Endometrium (tissue), 2 donors: ENCODE results near the gene GLYR1.
"Not testable (repeated sequence)": the region's sequence is repeated elsewhere in the genome, so short reads cannot be mapped to it uniquely, and the experiment has no call there.

Experiments used
- FAIRE-seq: peaks from 2 replicates; lab custom pipeline; 2012; peaks lifted over from hg19 to GRCh38; lab: Jason Lieb, UNC
- donor health status: control.
- donor health status: control.

Gene GLYR1

DNA sequence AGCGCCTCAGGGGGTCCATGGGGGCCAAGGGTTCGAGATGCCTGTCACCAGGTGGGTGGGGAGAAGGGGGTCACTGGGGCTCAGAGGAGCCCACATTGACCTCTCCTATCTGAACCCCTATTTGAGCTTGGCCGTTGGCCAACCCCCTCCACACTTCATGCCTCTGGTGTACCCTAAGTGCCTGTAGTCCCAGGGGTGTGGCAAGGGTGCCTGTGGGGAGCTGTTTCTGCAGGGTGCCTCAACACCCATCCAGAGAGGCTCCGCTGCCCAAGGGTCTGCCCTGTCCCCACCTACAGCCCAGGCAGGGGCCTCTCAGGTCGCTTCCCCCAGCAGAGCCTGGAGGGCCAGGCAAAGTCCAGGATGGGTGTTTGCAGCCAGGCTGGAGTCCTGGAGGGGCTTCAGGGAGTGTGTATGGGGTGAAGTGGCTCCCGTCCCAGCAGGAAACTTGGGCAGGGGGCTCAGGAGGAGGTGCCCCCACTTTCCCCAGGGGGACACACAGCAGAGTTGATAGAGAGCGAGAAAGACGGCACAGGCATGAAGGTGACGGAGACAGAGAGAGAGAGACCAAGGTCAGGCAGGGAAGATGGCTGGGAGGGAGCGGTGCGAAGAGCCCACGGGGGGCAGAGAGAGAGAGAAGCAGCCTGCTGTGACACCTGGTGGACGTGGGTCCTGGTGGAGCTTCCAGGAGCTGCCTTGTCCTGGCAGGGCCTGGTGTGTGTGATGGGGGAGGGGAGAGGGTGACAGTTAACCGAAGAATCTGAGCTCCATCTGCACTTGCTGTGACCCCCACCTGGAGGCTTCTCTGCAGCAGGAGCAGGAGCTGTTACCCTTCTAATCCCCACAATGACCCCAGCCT lies 59.2 kb downstream of the GLYR1 start, which contains the start of gene SEPTIN12:
TSS of gene SEPTIN12 (minus strand) at position 719 of the 856 bp plus-strand sequence. CDS start at position 19, 700 bp downstream.
- FAIRE-seq: no peak

DNA sequence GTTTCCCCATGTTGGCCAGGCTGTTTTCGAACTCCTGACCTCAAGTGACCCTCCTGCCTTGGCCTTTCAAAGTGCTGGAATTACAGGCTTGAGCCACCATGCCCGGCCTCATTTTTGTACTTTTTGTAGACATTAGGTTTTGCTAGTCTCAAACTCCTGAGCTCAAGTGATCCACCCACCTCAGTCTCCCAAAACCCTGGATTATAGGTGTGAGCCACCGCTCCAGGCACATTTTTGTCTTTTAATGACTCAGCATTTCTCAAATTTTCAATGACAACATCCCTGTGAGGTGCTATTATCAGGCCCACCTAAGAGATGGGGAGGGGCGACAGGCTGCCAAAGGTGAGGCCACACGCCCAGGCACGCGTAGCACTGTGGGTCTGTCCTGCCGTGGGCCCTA lies 60.0 kb downstream of the GLYR1 start:
- no peak for FAIRE-seq

DNA sequence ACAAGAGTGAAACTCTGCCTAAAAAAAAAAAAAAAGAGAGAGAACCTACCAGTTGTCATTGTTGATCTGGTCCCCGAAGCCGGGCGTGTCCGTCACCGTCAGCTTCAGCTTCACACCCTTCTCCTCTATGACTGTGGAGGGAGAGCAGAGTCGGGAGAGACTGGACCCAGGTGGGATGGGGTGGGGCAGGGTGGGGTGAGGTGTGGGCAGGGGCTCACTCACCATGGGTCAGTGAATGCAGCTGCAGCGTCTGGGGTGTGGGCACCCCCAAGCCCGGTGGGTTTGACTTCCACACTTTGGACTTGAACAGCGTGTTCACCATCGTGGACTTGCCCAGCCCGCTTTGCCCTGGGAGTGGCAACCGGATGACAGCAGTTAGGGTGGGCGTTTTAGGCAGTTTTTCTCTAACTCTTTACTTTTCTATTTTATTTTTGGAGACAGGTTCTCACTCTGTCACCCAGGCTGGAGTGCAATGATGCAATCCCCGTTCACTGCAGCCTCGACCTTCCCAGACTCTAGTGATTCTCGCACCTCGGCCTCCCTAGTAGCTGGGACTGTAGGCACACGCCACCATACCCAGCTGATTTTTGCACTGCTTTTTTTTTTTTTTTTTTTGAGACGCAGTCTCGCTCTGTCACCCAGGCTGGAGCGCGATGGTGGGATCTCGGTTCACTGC lies 61.2 kb downstream of the GLYR1 start:
- no peak for FAIRE-seq

DNA sequence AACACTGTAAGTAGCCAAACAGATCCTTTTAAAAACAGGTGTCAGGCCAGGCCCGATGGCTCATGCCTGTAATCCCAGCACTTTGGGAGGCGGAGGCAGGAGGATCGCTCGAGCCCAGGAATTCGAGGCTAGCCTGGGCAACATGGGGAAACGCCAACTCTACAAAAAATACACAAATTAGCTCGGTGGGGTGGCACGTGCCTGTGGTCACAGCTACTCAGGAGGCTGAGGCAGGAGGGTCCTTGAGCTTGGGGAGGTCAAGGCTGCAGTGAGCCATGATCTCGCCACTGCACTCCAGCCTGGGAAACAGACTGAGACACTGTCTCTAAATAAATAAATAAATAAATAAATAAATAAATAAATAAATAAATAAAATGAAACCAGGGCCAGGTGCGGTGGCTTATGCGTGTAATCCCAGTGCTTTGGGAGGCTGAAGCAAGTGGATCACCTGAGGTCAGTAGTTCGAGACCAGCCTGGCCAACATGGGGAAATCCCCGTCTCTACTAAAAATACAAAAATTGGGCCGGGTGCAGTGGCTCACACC lies 62.6 kb downstream of the GLYR1 start:
- FAIRE-seq: not testable (repeated sequence)

DNA sequence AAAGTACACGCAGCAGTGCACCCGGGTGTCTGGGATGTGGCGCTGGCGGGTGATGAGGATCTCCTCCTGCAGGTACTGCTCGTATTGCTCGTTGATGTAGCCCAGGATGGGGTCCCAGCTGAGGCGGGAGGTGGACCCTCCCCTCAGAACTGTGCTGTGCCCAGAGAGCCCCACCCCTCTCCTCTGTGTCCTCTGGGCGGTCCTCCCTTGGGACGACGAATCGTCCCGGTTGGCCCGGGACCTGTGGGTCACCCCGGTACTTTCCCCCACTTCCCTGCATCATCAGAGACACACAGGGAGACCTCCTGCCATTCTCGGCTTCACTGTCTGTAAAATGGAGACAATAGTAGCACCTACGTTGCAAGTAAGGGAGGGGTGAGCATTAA lies 63.1 kb downstream of the GLYR1 start:
- FAIRE-seq: no peak

DNA sequence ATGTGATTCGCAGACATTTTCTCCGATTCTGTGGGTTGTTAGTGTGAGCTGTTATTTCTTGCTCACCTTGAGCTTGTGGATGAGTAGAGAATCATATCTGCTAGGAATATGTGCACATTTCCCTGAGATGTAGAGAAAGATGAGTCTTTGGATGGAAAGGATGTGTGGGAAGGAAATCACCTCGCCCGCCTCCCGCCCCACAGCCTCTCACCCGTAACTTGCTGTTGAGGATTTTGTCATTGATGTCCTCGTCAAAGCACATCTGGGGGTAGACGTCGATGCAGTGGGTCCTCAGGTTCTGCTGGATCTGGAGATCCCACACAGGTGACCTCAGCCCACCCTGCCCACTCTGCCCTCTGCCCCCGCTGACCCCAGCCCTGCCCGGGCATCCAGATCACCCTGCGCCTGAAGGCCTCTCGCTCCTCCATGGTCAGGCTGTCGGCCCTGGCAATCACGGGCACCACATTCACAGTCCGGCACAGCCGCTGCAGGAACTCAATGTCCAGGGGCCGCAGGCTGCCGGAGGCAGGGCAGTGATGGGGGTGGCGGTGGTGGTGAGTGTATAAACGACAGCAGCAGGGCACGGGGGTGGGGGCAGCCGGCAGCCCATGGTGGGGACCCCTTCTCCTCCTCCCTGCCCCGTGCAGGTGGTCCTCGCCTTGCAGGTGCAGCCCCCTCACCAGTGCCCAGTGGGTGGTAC lies 63.7 kb downstream of the GLYR1 start:
- FAIRE-seq: no peak

DNA sequence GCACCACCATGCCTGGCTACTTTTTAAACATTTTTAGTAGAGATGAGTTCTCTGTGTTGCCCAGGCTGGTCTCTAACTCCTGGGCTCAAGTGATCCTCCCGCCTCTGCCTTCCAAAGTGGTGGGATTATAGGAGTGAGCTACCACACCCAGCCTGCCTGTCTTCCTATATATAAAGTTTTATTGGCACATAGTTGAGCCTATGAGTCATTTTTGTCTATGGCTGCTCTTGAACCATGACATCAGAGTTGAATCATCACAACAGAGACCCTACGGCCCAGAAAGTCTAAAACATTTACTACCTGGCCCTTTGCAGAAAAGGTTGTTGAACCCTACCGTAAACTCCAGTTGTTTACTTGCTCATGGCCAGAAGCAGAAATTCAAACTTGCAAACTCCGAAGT lies 66.9 kb downstream of the GLYR1 start:
- no peak for FAIRE-seq

DNA sequence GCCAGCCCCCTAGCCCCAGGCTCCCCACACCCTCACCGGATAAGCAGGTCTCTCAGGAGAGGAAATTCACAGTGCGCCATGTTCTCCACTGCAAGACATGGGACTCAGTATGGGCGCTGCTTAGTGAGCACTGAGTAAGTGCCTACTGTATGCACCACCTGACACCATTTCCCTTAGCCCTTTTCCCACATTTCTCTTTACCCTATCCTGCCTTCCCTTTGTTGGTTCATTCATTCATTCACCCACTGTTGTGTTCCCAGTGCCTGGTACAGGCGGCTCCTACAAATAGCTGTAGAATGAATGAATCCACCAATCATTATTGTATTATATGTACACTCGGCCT lies 69.1 kb downstream of the GLYR1 start:
- no peak for FAIRE-seq

DNA sequence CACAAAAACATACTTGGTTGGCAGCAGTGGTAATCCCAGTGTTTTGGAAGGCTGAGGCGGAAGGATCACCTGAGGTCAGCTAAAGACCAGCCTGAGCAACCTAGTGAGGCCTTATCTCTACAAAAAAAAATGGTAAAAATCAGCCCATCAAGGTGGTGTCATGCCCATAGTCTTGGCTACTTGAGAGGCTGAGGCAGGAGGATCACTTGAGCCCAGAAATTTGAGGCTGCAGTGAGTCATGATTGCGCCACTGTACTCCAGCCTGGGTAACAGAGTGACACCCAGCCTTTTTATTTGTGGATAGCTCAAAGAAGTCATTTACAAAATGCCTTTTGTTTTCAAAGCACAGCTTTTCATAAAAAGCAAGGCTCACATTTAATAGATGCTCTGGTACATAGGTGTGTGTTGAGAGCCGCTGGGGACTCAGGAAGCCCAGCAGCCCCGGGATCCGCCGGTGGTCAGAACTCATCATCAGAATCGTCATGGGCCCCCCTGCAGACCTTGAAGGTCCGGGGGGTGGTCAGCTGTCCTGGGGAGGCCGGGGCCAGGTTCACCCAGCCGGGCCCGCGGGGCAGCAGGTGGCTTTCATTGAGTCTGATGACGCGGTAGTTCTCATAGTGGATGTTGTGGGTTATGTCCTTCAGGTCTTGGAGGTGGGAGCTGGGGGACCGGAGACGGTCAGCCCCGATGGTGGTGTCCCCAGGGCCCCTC lies 69.6 kb downstream of the GLYR1 start:
- FAIRE-seq: no peak

DNA sequence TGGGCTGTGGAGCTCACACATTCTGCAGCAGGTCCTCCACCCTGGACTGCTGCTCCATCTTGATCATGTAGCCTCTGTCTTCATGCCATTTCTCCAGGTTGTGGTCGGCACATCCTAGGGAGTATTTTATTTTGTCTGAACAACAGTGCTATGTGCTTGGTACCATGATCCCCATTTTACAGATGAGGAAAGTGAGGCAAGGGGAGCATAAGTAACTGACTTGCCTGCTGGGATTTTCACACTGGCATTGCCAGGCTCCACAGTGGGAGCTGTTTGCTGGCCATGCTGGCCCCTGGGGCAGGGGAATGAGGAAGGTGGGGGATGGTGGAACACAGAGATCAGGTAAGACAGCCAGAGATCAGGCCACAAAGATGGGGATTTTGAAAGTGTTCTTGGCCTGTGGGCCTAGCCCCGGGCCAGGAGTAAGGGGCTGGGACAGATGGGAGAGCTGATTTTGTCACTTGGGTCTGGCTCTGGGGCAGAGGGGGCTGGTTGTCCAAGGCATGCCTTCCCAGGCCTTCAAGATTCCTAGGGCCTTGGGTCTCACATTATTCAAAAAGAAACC lies 70.9 kb downstream of the GLYR1 start:
- FAIRE-seq: no peak

DNA sequence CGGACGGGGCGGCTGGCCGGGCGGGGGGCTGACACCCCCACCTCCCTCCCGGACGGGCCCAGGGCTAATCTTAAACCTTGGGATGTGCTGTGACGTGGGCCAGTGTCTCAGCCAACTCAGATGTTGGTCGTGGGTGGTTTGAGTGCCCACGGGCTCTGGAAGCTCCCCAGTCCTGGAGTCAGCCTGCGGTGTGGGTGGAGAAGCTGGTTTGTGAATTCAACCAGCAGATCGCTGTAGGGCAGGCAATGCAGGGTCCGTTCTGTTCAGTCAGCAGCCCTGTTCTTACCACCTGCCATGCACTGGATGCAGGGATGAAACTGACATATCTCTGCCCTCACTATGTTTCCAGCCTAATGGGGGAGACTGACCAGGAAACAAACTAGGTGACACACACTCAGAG lies 72.1 kb downstream of the GLYR1 start:
- no peak for FAIRE-seq

DNA sequence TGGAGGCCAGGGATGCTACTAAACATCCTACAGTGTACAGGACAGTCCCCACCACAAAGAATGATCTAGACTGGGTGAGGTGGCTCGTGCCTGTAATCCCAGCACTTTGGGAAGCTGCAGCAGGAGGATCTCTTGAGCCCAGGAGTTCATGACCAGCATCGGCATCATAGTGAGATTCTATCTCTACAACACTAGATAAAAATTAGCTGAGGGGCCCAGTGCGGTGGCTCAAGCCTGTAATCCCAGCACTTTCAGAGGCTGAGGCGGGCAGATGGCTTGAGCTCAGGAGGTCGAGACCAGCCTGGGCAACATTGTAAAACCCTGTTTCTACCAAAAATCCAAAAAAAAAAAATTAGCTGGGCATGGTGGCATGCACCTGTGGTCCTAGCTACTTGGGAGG lies 74.7 kb downstream of the GLYR1 start:
- FAIRE-seq: no peak

DNA sequence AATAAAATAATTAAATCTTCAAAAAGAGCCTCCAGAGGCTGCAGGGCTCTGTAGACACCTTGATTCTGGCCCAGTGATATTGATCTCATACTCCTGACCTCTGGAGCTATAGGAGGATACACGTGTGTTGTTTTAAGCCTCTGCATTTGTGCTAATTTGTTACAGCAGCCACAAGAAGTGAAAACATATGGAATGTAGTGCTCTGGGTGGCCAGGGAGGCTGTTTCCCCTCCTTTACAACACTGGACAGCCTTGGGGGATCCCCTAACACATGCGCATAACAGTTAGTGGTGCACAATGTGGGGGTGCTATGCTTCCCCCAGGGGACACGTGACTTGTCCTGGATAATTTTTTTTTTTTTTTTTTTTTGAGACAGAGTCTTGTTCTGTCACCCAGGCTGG lies 75.4 kb downstream of the GLYR1 start:
- FAIRE-seq: no peak

DNA sequence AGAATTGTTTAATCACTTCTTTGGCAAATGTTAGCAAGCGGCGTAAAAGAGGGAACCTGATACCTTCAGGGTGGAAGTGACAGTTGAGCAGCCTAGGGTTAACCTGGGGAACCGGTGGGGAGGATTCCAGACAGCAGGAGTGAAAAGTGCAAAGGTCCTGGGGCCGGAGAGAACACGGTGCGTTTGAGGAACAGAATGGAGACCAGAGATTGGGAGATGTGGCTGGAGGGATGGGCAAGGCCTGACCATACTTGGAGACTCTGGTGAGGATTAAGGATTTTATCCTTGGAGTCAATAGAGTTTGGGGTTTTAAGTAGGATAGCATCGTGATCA lies 77.8 kb downstream of the GLYR1 start:
- FAIRE-seq: no peak

DNA sequence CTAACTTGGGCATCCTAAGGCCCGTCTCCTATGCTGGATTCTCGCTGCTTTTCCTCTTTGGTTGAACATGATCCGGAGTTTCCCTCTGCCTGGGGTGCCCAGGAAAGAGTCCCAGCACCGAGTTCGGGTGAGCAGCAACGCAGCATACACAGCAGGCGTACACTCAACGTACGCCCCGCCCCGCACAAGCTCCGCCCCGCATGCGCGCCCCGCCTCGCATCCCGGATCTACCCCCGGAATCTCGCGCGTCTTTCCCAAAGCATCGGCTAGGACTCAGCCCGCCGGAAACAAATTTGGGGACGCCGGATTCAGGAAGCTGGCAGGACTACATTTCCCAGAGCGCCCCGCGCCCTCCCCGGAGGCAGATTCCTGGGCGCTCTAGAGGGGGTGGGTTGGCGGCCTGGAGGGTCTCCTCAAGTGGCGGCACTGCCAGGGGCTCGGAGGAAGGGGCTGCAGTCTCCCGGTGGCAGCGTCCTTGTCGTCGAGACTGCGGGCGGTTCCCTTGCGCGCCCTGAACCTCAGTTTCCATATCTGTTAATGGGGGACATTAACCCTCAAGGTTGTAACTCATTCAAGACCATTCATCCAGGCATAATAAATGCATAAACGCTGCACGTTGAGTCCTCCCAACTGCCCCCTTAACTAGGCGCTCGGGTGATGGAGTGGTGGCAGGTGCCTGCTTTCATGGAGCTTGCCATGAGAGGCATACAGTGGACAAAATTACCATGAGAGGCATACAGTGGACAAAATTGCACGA lies 78.4 kb downstream of the GLYR1 start:
- FAIRE-seq: peak; percentile 63

DNA sequence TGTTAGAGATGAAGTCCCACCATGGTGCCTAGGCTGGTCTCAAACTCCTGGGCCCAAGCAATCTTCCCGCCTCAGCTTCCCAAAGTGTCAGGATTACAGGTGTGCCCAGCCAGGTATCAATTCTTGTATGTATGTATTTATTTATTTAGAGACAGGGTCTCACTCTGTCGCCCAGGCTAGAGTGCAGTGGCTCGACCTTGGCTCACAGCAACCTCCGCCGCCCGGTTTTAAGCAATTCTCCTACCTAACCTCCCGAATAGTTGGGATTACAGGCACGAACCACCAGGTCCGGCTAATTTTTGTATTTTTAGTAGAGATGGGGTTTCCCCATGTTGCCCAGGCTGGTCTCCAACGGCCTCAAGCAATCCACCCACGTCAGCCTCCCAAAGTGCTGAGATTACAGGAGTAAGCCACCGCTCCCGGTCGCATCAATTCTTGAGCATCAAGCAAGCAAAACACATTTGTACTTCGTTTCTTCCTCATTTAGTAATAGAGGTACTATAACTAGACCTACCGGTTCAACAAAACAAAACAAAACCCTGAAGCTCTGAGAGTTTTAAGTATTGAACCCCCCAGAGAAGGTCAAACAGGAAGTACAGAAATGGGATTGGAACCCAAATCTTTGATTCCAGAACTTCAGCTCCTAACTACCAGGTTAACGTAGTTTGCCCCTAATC lies 79.1 kb downstream of the GLYR1 start:
- no peak for FAIRE-seq

DNA sequence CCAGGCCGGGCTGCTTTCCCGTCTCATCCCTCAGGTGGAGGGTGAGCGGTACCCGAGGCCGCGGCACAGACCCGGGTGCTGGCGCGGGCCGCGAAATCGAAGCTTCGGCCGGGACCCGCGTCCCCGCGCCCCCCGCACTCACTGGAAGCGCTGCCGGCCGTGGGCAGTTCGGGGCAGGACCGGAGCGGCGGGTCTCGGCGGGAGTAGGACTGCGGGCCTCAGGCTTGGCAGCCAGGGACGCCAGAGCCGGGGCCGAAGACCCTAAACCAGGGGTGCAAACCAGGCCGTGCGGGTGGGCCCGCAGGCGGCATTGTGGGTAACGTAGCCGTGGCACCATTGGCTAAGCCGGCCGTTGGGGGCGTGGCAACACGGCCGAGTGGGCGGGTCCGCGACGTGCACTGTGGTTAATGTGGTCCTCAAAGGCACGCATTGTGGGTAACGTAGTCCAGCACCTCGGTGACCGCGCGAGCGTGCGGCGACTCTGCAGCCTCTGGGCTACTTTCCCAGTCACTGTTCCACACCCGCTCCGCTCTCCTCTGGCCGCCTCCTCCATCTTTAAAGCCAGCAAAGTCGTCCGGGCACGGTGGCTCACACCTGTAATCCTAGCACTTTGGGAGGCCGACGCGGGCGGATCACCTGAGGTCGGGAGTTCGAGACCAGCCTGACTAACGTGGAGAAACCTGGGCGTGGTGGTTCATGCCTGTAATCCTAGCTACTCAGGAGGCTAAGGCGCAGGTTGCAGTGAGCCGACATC lies 80.0 kb downstream of the GLYR1 start, which contains the start of gene ZNF500:
TSS of gene ZNF500 (minus strand) at position 288 of the 754 bp plus-strand sequence. CDS start 1,184 bp downstream, outside the sequence.
- FAIRE-seq: peak; percentile 91

DNA sequence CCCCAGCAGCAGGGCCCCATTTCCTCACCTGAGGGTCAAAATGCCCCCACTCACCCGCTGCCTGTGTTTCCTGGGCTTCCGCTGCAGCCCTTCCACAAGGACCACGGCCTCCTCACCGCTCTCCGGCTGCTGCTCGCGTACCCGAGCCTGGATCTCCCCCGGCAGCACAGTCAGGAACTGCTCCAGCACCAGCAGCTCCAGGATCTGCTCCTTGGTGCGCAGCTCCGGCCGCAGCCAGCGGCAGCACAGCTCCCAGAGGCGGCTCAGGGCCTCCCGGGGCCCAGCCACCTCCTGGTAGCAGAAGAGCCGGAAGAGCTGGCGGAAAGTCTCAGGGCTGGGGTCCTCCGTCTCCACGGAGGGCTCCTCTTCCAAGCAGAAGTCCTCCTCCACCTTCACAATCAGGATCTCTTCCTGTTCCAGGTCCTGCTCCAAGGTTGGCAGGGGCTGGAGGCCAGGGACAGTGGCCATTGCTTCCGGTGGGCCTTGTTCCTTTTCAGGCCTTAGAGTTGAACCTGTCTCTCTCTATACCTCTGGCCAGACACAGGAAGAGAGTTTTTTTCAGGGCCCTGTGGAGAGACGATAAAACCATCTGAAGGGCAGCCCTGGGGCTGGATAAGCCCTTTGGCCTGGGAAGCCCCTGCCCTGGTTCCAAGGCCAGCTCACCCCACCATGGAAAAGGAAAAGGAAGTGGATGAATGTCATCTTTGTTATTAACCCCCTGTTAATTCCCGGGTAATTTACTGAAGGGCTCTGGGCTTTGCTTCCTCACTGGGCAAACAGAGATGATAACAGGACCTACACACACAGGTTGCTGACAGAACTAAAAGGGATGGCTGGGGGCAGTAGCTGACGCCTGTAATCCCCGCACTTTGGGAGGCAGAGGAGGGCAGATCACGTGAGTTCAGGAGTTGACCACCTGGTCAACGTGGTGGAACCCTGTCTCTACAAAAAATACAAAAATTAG lies 81.3 kb downstream of the GLYR1 start:
- FAIRE-seq: no peak
